GM13977 (cell line): ENCODE results near the gene FCHO2.

Experiments used
- DNase-seq: peaks from one replicate; pipeline ENCODE4 v3.0.0; 2012; ENCODE audit warnings: low spot score
- CTCF ChIP-seq: IDR thresholded peaks from 2 replicates; pipeline ENCODE4 v1.5.1; 2012; ENCODE audit warnings: mild to moderate bottlenecking, control low read depth; ENCODE audit not compliant: insufficient read depth; ENCODE audit errors: extremely low read depth, missing control alignments
- in situ Hi-C: fragments of 300-500 bp; cut with MboI; formaldehyde crosslinking; loops from one replicate; pipeline ENCODE4 v1.12.0; 2022; ENCODE audit warnings: low sequenced_read_pairs, low pct_unique_long_range_greater_than_20kb, mixed read lengths, inconsistent platforms; ENCODE audit not compliant: unreplicated experiment

FCHO2 gene

GRCh38 chr5:73120222-73121118 is 164.6 kb downstream of the FCHO2 start, which contains the start of gene TMEM171:
Gene TMEM171 (plus strand): TSS chr5:73120575. CDS start chr5:73123374, 2,799 bp downstream.
- TF ChIP-seq CTCF, result no peak
- in situ Hi-C loops, result no loop called here
- DNase-seq, result no peak

GRCh38 chr5:73121119-73121463 is 165.2 kb downstream of the FCHO2 start:
- no peak for DNase-seq
- in situ Hi-C loops, result no loop called here
- no peak for TF ChIP-seq CTCF

GRCh38 chr5:73122875-73123810 is 167.3 kb downstream of the FCHO2 start:
- DNase-seq, result no peak
- in situ Hi-C loops, result no loop called here
- TF ChIP-seq CTCF, result no peak

- no peak for DNase-seq
- in situ Hi-C loops, result no loop called here
- TF ChIP-seq CTCF, result no peak
Measured at GRCh38 chr5:73125289-73125688, 169.4 kb downstream of the FCHO2 start.

DNA sequence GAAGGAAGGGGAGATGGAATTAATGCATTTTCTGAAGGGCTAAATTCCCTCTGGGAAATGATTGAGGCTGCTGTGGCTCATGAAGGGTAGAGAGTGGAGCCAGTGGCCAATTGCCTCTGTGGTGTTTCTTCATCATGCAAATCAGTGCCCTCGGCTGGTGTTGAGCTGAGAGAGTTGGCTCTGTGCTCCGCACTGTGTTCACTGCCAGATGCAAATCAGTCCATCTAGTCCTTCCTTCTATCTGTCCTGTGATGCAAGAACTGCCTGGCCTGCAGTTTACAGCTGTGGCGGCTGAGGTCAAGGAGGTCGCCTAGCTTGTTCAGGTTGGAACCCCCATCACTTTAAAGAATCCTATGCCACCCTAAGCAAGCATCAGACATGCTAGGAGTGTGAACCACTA is 170.5 kb downstream of the FCHO2 start:
- TF ChIP-seq CTCF, result no peak
- no peak for DNase-seq
- in situ Hi-C loops, result no loop called here

DNA sequence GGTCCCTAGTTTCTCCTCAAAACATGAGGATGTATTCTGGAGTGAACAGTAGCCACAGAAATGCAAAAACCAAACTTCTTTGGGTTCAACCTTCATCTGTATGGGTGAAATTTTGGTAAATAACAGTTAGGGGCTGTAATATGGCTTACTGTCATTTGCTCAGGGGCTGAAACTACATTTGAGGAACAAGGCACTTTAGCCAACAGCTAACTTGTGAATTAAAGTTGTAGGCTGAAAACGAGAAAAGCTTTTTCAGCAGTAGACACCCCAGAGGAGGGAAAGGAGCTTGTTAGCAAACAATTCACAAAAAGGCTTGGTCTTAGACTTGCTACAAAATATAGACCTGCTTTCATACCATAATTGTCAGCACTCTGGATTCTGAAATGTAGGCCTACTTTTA is 171.1 kb downstream of the FCHO2 start:
- no peak for TF ChIP-seq CTCF
- DNase-seq, result no peak
- in situ Hi-C loops, result no loop called here
